Activated T-cell treated with anti-CD3 and anti-CD28 coated beads for 48 hours (primary cell): ENCODE measurements around the gene SLC43A1.

Experiments used
- DNase-seq: peaks from one replicate; pipeline ENCODE4 v3.0.0-alpha.2; 2020; ENCODE audit warnings: low read depth

Gene SLC43A1

DNA sequence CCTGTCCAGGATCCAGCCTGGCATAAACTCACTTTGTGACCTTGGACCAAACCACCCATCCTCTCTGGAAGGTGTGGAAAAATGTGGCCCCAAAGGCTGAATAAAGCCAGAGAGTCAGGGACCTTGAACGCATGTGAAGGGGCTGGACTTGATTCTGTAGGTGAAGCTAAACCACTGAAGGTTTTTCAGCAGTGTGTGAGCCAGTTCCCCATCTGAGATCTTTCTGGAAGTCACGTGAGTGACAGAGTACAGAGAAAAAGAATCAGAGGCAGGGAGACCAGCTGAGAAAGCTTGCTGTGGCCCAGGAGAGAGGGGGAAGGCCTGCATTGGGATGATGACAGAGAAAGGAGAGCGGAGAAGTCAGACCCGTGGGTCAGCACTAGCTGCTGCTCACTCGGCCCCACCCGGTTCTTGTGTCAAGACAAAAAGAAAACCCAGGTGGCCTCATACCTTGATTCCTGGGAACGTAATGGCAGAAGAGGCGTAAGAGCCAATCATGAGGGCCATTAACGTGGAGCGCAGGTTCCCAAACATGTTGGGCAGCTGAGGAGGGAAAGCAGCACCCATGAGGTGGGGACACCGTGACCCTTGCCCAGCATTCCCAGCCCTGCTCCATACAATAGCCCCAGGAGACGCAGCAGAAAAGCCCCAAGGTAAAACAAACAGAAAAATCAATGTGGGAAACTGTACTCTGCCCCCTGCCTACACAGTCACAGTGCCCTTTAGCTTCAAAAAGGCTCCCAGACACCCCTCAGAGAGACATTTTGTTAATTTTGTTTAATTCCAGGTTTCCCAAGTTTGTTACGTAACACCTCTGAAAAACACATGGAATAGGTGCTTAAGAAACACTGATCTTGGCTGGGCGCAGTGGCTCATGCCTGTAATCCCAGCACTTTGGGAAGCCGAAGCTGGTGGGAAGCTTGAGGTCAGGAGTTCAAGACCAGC lies 17.9 kb downstream of the SLC43A1 start:
- DNase-seq = no peak

DNA sequence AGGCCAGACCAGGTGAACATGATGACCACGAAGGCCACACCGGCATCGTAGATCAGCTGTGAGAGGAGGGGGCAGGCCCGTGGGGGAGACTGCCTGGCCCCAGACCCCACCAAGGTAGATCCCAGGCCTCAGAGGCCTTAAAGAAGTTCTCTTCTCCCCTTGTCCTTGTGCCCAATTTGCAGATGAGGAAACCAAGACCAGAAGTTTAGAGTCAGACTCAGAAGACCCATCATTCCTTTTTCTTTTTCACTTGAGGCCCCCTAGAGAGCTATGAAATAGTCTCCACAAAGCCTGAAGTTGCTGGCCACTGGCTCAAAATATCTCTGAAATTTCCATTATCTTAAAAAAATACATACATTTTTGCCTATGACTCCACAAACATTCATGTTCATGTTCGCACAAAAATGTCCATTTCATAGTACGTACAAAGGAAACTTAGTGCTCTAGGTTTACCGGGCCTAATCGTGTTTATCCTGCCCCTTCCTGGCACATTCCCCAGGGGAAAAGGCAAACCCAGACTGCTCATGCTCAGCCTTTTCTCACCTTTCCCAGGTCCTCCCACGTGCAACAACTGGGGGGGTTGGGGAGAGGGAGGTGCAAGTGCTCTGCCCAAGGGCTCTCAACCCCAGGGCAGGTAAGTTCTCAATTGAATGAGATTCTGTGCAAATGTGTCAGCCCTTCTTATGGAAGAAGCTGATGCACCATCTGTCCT lies 19.2 kb downstream of the SLC43A1 start:
- no peak for DNase-seq

DNA sequence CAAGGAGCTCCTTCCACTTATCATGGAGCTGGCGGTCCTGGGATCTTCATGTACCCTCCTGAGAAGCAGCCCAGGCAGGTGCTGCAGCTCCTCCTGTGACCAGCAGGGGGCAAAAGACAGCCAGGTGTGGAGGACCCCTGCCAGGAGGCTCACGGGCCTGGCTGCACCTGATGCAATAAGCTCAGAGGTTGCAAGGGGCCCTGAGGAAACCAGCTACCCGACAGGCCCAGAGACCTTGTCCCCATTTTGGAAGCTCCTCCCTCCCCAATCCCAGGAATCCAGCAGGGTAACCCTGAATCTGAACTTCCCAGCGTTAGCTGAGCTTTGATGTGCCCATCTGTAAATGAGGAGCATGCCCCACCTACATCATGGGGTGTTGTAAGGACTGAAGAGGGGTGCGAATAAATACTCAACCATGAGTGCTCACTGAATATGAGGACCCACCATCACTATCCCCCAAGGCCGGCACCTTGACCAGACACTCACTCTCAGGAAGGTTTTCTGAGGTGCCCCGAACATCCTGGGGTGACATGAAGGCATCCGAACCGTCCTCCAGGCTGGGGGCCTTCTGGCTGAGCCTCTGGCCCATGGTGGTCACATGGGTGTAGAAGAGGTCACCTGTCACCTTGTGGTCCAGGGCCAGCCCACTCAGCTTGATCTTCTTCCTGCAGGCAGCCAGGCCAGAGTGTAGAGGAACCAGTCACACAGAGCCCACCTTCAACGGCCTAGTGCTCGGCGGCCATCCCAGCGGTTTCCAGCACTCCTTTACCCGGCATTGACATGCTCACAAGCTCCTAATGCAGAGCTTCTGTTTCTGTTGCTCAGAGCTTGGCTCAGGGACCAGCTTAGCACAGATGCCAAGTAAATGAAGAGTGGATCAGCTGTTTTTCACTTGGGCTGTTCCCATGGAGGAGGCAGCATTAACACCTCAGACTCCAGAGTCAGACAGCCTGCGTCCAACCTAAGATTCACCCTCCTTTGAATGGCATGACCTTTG lies 21.7 kb downstream of the SLC43A1 start:
- peak; percentile 64 for DNase-seq

DNA sequence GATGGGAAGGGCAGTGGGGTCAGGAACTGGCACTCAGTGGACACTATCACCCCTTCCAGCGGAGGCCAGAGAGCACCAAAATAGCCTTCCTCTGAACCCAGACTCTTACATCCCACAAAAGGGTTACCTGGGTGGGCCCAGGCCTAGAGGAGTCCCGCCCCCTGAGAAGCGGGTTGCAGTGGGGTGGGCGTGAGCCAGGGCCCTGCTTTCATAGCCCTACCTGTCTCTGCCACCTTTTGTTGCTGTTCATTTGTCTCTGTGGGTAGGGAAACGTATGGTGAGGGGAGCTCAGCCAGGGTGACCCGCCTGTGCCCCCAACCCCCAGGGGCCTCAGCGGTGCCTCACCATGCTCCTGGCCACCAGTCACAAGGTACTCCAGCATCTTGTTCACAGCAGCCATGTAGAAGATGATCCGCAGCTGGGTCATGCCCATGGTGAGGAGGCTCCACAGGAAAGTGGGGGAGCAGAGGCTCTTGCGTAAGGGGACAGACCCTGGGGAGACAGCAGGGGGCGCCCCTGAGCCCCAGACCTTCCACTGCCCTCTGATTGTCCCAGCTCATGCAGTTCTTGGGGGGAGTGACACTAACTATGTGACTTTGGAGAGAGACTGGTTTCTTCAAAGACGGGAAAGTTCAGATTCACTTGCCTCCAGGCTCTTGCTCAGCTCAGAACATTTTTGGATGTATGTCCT lies 24.0 kb downstream of the SLC43A1 start:
- DNase-seq = peak; percentile 59

DNA sequence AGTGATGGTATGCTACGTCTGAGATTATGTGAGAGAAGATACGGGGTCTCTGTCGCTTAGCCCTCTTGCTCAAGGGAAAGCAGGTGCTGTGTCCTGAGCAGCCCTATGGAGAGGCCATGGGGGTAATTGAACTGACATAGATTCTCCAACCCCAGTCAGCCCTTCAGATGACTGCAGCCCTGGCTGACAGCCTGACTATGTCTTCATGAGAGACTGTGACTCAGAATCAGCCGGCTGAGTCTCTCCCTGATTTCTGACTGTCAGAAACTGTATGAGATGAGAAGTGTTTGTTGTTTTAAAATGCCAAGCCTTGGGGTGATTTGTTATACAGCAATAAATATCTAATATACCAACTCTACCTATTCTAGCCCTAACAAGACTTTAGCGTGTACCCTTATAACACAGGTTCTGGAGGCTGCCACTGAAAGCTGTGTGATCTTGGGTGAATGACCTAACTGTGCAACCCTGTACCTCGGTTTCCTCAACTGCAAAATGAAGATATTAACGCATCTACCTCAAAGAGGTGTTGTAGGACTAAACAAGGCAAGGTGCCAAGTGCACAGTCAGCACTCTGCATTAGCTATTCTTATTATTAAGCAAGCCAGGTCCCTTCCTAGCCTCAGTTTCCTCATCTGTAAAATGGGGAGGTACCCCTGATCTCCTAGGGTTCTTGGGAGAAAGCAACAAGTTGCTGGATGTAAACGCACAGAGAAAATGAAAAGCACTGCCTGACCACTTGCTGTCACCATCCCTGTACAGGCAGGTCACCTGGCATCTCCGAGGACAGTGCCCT lies 24.9 kb downstream of the SLC43A1 start:
- DNase-seq = no peak

DNA sequence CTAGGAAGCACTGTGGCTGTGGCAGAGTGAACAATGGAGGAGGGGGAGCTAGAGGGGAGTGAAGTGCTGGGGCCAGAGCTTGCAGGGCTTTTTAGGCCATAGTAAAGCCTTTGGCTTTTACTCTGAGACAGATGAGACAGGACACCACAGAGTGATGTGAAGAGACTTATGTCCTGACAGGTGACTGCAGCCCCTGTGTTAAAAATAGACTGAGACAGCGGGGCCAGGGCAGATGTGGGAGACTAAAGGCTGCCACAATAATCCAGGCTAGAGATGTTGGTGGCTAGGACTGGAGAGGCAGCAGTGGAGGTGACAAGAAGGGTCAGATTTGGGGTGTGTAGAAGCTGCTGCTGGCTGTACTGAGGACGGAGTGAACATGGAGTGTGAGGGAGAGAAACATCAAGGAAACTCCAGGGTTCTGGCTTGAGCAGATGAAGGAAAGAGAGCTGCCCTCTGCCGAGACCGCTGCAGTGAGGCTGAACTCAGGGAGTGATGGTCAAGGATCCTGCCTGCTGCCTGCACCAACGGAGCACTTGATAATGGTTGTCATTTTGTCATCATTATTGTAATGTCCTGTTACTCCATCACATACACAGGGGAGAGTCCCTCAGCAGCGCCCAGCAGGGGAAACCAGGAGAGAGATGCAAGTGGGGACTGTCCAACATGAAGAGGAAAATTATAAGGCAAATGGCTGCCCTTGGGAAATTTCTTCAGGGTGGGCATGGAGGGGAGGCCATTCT lies 27.4 kb downstream of the SLC43A1 start:
- no peak for DNase-seq

DNA sequence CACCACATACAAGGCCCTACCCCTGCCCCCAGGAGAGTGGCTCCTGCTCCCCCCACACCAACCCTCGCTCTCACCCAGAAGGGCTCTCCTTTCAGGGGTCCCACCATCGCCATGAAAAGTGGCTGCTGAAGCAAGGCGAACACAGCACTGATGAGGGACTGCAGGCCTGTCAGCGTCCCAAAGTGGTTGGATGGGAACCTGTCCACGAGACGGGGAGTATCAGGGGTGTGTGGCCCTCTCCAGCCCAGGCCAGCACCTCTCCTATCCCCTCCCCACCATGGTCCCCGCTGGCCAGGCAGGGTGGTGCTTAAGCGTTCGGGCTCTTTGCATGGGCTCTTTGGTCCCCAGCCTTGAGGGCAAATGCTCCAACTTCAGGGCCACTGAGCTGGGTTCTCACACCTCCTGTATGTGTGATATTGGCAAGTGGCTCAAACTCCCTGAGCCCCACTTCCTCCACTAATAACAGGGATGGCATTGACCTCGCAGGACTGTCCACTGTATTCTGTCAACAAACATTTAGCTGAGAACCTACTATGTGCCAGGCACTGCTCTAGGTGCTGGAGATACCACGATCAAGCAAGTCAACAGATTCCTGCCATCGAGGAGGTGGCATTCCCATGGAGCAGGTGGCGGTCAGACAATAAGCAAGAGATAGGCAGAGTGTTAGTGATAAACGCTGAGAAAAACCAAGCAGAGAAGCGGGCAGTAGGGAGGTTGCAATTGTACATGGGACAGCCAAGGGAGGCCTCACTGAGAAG lies 28.3 kb downstream of the SLC43A1 start:
- DNase-seq = no peak

DNA sequence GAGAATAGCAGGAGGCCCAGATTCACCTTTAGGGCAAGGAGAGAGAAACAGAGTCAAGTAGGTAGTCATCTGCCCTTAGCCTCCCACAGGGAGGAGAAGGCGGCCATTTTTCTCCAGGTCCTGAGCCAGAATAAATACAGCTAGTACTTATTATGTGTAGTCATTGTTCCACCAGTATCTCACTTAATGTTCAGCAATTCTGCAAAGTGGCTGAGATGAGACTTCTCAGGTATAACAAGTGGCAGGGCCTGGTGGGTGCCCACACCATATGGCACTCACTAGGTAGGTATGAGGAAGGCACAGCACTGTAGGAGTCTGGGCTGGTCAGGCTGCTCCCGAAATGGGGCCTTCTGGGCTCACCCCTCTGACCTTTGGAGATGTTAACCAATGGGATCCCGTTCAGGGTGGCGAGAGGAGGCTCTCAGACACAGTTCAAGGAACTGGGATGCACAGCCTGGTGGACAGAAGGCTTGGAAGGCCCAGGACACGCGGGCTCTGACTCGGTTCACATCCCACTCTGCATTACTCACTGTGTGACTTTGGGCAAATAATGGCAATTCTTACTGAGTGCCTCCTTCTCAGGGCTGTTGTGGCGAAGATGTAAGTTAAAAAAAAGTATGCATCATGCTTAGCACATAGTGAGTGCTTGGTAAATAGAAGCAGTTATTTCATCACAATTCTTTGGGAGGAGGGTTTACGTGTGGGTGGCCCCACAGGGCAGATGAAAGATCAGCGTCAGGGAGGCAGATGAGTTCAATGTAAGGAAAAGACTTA lies 30.1 kb downstream of the SLC43A1 start:
- DNase-seq = no peak

DNA sequence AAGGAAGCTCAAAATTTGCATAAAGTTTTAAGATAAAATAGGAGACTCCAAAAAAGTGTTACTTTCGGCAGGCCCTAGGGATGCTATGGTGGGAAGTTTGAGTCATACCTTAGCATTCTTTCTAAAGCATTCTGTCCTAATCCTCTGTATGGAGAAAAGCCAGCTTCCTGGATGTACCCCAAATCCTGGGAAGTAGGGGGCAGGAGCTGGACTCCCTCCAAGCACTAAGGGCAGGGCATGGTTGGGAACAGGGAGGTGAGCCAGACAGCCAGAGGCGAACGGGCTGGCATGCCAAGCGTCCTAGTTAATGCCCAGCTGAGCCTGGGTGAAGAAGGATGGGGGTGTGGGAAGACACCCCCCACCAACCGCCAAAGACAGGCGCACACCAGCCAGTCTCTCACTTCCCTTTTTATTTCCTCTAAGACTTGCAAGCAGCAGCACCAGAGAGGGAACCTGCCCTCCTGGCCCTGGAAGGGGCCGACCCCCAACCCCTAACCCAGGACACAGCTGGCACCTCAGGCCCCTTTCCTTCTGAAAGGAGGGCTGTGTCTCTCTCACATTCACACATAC lies 31.3 kb downstream of the SLC43A1 start:
- DNase-seq = no peak

DNA sequence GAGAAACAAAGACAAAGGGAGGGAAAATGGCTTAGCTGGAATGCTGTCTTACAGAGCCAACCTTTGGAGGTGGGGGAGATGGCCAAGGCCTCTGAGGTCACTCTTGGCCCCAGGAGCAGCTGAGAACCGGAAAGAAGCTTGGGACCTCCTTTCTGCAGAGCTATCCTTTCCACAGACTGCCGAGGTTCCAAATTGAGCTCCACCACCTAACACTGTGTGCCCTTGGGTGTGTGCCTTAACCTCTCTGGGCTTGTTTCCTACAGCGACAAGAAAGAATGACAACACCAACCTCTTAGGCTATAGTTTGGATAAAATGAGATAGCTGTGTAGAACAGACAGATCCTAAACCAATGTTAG lies 32.0 kb downstream of the SLC43A1 start:
- DNase-seq = no peak

DNA sequence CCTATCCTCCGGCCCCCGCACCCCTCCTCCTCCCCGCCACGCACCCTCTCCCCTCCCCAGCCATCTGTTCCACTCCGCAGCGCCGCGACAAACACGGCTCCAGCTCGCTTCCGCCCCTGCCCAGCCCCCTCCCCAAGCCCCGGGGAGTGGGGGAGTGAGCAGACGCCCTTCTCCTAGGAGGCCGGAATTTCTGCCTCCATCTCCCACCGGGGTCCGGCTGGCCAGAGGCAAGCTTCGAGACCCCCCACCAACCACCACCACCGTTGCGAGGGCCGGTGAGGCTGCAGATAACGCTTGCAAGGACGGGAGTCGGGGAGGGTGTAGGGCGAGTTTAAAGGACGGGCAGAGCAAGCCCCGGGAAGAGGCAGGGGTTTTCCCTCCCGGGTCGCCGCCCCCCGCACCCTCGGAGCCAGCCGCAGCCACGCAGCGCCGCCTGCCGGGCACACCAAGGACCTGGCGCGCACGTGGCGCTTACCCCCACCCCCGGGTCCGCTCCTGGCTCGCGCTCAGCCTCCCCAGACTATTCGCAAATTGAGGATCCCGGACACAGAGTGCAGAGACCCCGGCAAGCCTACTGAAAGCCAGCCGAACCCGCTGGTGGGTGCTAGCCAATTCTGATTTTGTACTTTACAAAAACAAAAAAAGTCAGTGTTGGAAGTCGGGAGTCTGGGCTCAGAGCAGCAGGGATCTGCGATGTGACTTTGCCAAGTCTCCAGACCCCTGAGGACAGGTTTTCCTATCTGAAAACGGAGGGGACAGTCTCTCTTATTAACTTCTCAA lies 32.5 kb downstream of the SLC43A1 start:
- DNase-seq = peak; percentile 73

DNA sequence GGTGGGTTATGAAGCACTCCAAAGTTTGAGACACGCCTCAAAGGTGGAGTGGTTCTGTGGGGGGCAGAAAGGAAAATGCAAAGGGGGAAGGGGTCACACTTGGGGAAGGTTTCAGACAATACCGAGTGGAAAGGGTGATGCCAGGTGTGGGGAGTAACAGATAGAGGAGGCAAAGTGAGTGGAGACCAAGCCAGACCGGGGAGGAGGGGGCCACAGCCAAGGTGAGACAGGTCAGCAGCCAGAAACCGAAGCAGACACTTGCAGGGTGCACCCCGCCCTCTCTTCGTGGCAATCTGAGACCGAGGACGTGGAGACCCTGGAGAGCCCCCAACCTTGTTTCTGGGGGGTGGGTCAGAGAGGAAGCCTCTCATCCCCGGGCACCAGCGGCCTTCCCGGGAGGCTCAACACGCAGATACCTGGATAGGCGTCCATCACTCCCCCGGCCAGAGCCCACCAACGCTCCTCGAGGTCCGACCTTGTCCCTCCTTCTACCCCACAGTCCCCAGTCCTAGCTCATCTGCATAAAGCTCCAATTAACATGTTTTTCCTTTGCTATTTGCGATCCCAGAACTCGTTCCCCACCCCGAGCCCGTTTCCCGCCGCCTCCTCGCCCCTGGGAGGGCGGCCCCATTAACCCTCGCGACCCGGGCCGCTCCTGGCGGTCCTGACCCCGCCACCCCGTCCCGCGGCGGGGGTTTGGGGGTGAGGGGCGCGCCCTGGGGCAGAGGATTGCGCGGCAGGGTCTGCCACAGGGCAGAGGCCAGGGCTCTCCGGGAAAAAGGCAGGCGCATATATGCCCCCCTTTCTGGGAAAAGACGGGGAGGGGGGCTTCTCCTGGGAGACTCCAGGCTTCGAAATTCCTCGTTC lies 33.4 kb downstream of the SLC43A1 start:
- no peak for DNase-seq

DNA sequence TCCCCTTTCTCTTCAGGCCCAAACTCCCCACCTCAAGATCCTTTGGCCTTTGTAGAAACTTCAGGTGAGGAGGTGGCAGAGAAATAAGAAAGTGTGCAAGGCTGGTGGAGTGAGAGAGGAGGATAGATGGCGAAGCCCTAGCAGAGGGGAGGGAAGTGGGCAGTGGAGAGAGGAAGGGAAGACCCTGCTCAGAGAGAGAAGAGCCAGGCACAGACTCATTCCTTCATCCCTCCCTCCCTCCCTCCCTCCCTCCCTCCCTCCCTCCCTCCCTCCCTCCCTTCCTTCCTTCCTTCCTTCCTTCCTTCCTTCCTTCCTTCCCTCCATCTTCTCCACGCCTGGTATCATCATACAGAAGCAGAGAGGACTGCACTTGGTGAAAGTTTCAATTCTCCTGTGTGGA lies 34.2 kb downstream of the SLC43A1 start:
- DNase-seq = no peak

DNA sequence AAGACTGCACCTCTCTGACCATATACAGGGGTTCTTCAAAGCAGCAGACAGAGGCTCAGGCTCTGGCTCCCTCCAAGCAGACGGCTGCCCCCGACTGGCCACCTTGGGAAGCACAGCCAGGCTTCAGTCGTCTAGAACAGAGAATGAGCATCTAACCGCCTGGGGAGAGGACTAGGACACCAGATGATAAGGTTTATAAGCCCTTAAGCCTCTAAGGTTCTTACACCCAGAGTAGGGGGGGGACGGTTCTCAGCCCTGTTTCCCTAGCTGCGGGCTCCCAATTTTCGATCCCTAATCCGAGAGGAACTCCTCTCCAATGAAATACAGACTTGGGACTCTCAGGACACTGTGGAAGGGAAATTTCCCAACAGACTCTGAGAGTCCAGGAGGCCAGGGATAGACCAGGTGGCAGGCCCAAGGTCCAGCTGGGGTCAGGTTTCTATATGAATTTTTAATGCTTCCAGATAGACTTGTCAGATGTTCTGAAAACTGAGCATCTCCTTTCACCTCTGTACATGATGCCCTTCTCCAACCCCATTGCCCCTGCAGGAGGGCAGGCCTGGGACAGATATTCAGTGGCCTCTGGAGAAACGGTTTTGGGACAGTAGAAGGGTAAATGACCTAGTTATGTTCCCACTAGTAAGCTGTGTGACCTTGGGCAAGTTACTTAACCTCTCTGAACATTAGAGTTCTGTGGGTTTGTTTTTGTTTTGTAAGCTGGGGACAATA lies 34.9 kb downstream of the SLC43A1 start:
- DNase-seq = peak; percentile 70

DNA sequence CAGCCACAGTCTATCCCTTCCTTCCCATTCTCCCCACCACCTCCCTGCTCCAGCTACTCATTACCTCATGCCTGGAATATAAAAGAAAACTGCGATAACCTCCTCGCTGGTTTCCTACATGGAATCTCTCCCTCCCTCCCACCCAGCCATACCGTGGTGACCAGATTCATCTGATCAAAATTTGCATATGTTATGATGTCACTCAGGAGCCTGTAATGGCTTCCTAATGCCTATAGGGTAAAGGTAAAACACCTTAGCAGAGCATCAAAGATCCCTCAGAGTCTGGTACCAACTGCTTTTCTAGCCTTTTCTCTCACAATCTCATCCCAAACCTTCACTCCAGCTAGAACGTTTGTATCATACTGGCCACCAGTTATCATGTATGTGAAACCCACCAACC lies 35.6 kb downstream of the SLC43A1 start:
- no peak for DNase-seq
